H1 (cell line): ENCODE data around the gene SCG5. TPM values are rescaled to one million over a fixed set of nuclear protein-coding genes. Genes with fewer than 3 reads are reported as not detected.

Source experiments
- CTCF ChIA-PET: fragments of 300-600 bp; sonication (Branson Sonifier 250); formaldehyde crosslinking; loops from one replicate; lab custom pipeline; 2021; ENCODE audit not compliant: partially characterized antibody; lab: Charles Lee
- POLR2A ChIA-PET: fragments of 300-600 bp; sonication (Branson Sonifier 250); formaldehyde crosslinking; loops from one replicate; lab custom pipeline; 2021; ENCODE audit warnings: inconsistent platforms; ENCODE audit not compliant: partially characterized antibody; lab: Charles Lee
- DNase-seq, 2 experiments: peaks; one replicate each; pipeline versions ENCODE4 v3.0.0 to v3.0.0-alpha.2; 2010 to 2022; ENCODE audit warnings: low spot score in 2 of 2, low read depth in 1 of 2, mixed read lengths in 1 of 2
- FAIRE-seq: peaks from 2 replicates; lab custom pipeline; 2011; peaks lifted over from hg19 to GRCh38; lab: Jason Lieb, UNC
- H2AFZ ChIP-seq: 2 replicates; pipeline ENCODE4 v1.8.1; 2012; ENCODE audit warnings: low read length, inconsistent platforms
- H2AK5ac ChIP-seq: 2 replicates; pipeline ENCODE4 v1.6.1; 2013; ENCODE audit warnings: low read depth, low read length
- H2BK120ac ChIP-seq: replicated peaks from 2 replicates; pipeline ENCODE3; 2013; ENCODE audit warnings: low read depth, low read length, inconsistent platforms
- H2BK12ac ChIP-seq: 2 replicates; pipeline ENCODE4 v1.6.1; 2013; ENCODE audit warnings: low read depth, low read length
- H2BK15ac ChIP-seq: 2 replicates; pipeline ENCODE4 v1.6.1; 2013; ENCODE audit warnings: low read length
- H2BK20ac ChIP-seq: 2 replicates; pipeline ENCODE4 v1.6.1; 2013; ENCODE audit warnings: low read length
- H2BK5ac ChIP-seq: 2 replicates; pipeline ENCODE4 v1.6.1; 2013; ENCODE audit warnings: low read depth, low read length
- H3K14ac ChIP-seq: 2 replicates; pipeline ENCODE4 v1.6.1; 2013; ENCODE audit warnings: inconsistent platforms; ENCODE audit not compliant: insufficient read length
- H3K18ac ChIP-seq: 2 replicates; pipeline ENCODE4 v1.6.1; 2013; ENCODE audit warnings: low read length; ENCODE audit errors: extremely low read depth
- H3K23ac ChIP-seq: 2 replicates; pipeline ENCODE4 v1.6.1; 2013; ENCODE audit warnings: inconsistent platforms; ENCODE audit not compliant: insufficient read length
- H3K23me2 ChIP-seq: 2 replicates; pipeline ENCODE4 v1.6.1; 2013; ENCODE audit warnings: low read depth, low read length
- H3K27ac ChIP-seq: 2 replicates; pipeline ENCODE4 v1.6.1; 2011; ENCODE audit warnings: low read depth, low read length, inconsistent platforms
- H3K27me3 ChIP-seq, 4 experiments: replicated peaks in 1 of 4; 1 replicate in 1 of 4; 2 replicates in 3 of 4; pipeline versions ENCODE4 v1.6.1 to v1.8.1; 2011 to 2013; ENCODE audit warnings: low read length in 3 of 4, mild to moderate bottlenecking in 3 of 4, inconsistent platforms in 2 of 4, mixed read lengths in 2 of 4, moderate library complexity in 1 of 4; ENCODE audit not compliant: control insufficient read depth in 3 of 4, insufficient read depth in 3 of 4; ENCODE audit errors: extremely low read depth in 1 of 4
- H3K36me3 ChIP-seq, 4 experiments: 2 replicates each; pipeline versions ENCODE4 v1.6.1 to v1.8.1; 2011 to 2013; ENCODE audit warnings: mild to moderate bottlenecking in 4 of 4, low read length in 3 of 4, moderate library complexity in 2 of 4, control low read depth in 1 of 4, inconsistent platforms in 1 of 4; ENCODE audit not compliant: insufficient read depth in 4 of 4, control insufficient read depth in 2 of 4
- H3K4ac ChIP-seq: replicated peaks from 2 replicates; pipeline ENCODE3; 2013; ENCODE audit warnings: low read length, low read depth, mixed read lengths, inconsistent platforms; ENCODE audit not compliant: insufficient read length
- H3K4me1 ChIP-seq, 4 experiments: replicated peaks in 1 of 4; 1 replicate in 1 of 4; 2 replicates in 3 of 4; pipeline versions ENCODE4 v1.6.1 to v1.8.1; 2011 to 2013; ENCODE audit warnings: low read length in 3 of 4, inconsistent platforms in 2 of 4, mixed read lengths in 1 of 4; ENCODE audit not compliant: insufficient read depth in 4 of 4, control insufficient read depth in 3 of 4
- H3K4me2 ChIP-seq, 2 experiments: 2 replicates each; pipeline versions ENCODE4 v1.6.1 to v1.8.1; 2011 to 2013; ENCODE audit warnings: low read depth in 2 of 2, low read length in 2 of 2, control low read depth in 1 of 2, inconsistent platforms in 1 of 2, mild to moderate bottlenecking in 1 of 2; ENCODE audit not compliant: insufficient read depth in 1 of 2
- H3K4me3 ChIP-seq, 4 experiments: fragments of 200-600, 300-600 bp in 1 of 4; sonication (generic), shearing (Covaris generic), sonication (Bioruptor Twin) in 1 of 4; 2 replicates each; pipeline versions ENCODE4 v1.5.1 to v1.8.1; 2011 to 2016; ENCODE audit warnings: low read length in 4 of 4, low read depth in 3 of 4, control low read depth in 2 of 4, inconsistent platforms in 2 of 4, mild to moderate bottlenecking in 2 of 4, mixed read lengths in 1 of 4, moderate library complexity in 1 of 4; ENCODE audit not compliant: insufficient read depth in 2 of 4; ENCODE audit errors: extremely low read depth in 1 of 4
- H3K56ac ChIP-seq: replicated peaks from 2 replicates; pipeline ENCODE3; 2013; ENCODE audit warnings: low read depth, mild to moderate bottlenecking, mixed read lengths, low read length, inconsistent platforms; ENCODE audit not compliant: insufficient read length
- H3K79me1 ChIP-seq: 2 replicates; pipeline ENCODE4 v1.6.1; 2013; ENCODE audit warnings: low read depth, low read length, control low read depth
- H3K79me2 ChIP-seq, 2 experiments: 2 replicates each; pipeline versions ENCODE4 v1.6.1 to v1.8.1; 2012 to 2013; ENCODE audit warnings: low read length in 2 of 2, mild to moderate bottlenecking in 2 of 2, inconsistent platforms in 1 of 2; ENCODE audit not compliant: insufficient read depth in 2 of 2, control insufficient read depth in 1 of 2
- H3K9ac ChIP-seq, 4 experiments: replicated peaks in 1 of 4; 1 replicate in 1 of 4; 2 replicates in 3 of 4; pipeline versions ENCODE4 v1.6.1 to v1.8.1; 2011 to 2013; ENCODE audit warnings: low read depth in 3 of 4, low read length in 3 of 4, control low read depth in 2 of 4, mild to moderate bottlenecking in 2 of 4, moderate library complexity in 2 of 4, inconsistent platforms in 1 of 4; ENCODE audit errors: extremely low read depth in 1 of 4
- H3K9me3 ChIP-seq, 2 experiments: 2 replicates each; pipeline versions ENCODE4 v1.6.1 to v1.8.1; 2012 to 2013; ENCODE audit warnings: mild to moderate bottlenecking in 2 of 2, moderate library complexity in 2 of 2, control low read depth in 1 of 2, inconsistent platforms in 1 of 2, low read depth in 1 of 2, low read length in 1 of 2, mixed read lengths in 1 of 2; ENCODE audit not compliant: insufficient read depth in 2 of 2
- H4K20me1 ChIP-seq, 2 experiments: replicated peaks in 1 of 2; 2 replicates each; pipeline versions ENCODE3 to v1.8.1; 2011 to 2013; ENCODE audit warnings: inconsistent platforms in 2 of 2, low read length in 2 of 2, mild to moderate bottlenecking in 1 of 2; ENCODE audit not compliant: insufficient read depth in 2 of 2, control insufficient read depth in 1 of 2
- H4K5ac ChIP-seq: 2 replicates; pipeline ENCODE4 v1.6.1; 2013; ENCODE audit warnings: low read length, low read depth, mixed read lengths, inconsistent platforms; ENCODE audit not compliant: insufficient read length
- H4K8ac ChIP-seq: 2 replicates; pipeline ENCODE4 v1.8.0; 2013; ENCODE audit warnings: mild to moderate bottlenecking, moderate library complexity, low read length, inconsistent platforms; ENCODE audit not compliant: insufficient read depth; ENCODE audit errors: extremely low read depth
- H4K91ac ChIP-seq: replicated peaks from 2 replicates; pipeline ENCODE3; 2013; ENCODE audit warnings: low read length, mixed read lengths, inconsistent platforms; ENCODE audit not compliant: insufficient read length
- ASH2L ChIP-seq: fragments of 200-600, 300-600 bp; sonication (generic); IDR thresholded peaks from one replicate; pipeline ENCODE4 v1.7.1; 2017; ENCODE audit warnings: low read length
- ATF2 ChIP-seq: IDR thresholded peaks from 2 replicates; pipeline ENCODE4 v1.6.1; 2012; ENCODE audit warnings: low read length, inconsistent platforms
- ATF3 ChIP-seq: IDR thresholded peaks from 2 replicates; pipeline ENCODE4 v1.6.1; 2011; ENCODE audit warnings: low read depth, mild to moderate bottlenecking, low read length; ENCODE audit not compliant: insufficient read depth
- CBX5 ChIP-seq: fragments of 300-800, 300-1000 bp; sonication (generic); IDR thresholded peaks from 2 replicates; pipeline ENCODE4 v1.7.1; 2016; ENCODE audit warnings: antibody characterized with exemption, low read length, low read depth
- CHD1 ChIP-seq: IDR thresholded peaks from 2 replicates; pipeline ENCODE4 v1.6.1; 2012; ENCODE audit warnings: low read depth, low read length, improper control_type of control experiment
- CREB1 ChIP-seq: IDR thresholded peaks from 2 replicates; pipeline ENCODE4 v1.6.1; 2012; ENCODE audit warnings: inconsistent platforms
- NANOG ChIP-seq: IDR thresholded peaks from 2 replicates; pipeline ENCODE4 v1.6.1; 2011; ENCODE audit warnings: low read length, low read depth, mild to moderate bottlenecking, inconsistent platforms; ENCODE audit not compliant: insufficient read depth, poor library complexity, severe bottlenecking
- SAP30 ChIP-seq: fragments of 300-600 bp; sonication (generic); IDR thresholded peaks from 2 replicates; pipeline ENCODE4 v1.7.1; 2012; ENCODE audit warnings: low read length, moderate library complexity, mild to moderate bottlenecking, inconsistent platforms; ENCODE audit not compliant: insufficient read depth, insufficient replicate concordance
- SIRT6 ChIP-seq: IDR thresholded peaks from one replicate; pipeline ENCODE4 v1.7.1; 2012; ENCODE audit warnings: low read length, inconsistent platforms
- TBP ChIP-seq: IDR thresholded peaks from 2 replicates; pipeline ENCODE4 v1.6.1; 2011; ENCODE audit warnings: low read depth, low read length, improper control_type of control experiment
- WGBS, 2 experiments: shearing (Covaris generic) in 1 of 2; methylation state at CpG; one replicate each; pipeline versions ENCODE4 v1.1.6 to v1.1.7; 2013 to 2015; ENCODE audit warnings: low lambda C conversion rate in 2 of 2, mixed read lengths in 2 of 2, inconsistent platforms in 1 of 2, low coverage in 1 of 2, missing lambda C conversion rate in 1 of 2; ENCODE audit not compliant: insufficient replicate concordance in 2 of 2, insufficient coverage in 1 of 2, insufficient read length in 1 of 2; ENCODE audit errors: extremely low coverage in 1 of 2, missing lambda C conversion rate in 1 of 2; 5-methylcytosine and 5-hydroxymethylcytosine counted together
- polyA plus RNA-seq, 7 experiments: library from polyadenylated mRNA; depleted of rRNA in 3 of 7; stranded (reverse) in 5 of 7; unstranded in 2 of 7; fragments of >200 nt in 5 of 7; fragments of 200-250 nt in 2 of 7; gene quantifications; 1 replicate in 5 of 7; 2 replicates in 1 of 7; 4 replicates in 1 of 7; pipeline versions ENCODE4 v1.2.1 to v1.2.3, GENCODE V29; 2011 to 2013; ENCODE audit warnings: missing spikeins in 2 of 7, mixed read lengths in 2 of 7
- total RNA-seq: library from RNA; stranded (reverse); fragmentation: NEBNext Ultra II Directional; extraction: Animal tissue kit (Norgen Biotek cat#: 25700); gene quantifications from 2 replicates; pipeline ENCODE4 v1.2.1, GENCODE V29; 2021
- TF ChIP-seq, protein P1 (sequence below): IDR thresholded peaks from 2 replicates; pipeline ENCODE4 v1.6.1; 2012; ENCODE audit warnings: inconsistent platforms

Gene SCG5
- total and polyA plus RNA-seq, 2 of the 8 experiments (the other 6 are each of a cell fraction or from before 2014, with no cell fraction given) = 18.7 to 19.9 TPM

DNA sequence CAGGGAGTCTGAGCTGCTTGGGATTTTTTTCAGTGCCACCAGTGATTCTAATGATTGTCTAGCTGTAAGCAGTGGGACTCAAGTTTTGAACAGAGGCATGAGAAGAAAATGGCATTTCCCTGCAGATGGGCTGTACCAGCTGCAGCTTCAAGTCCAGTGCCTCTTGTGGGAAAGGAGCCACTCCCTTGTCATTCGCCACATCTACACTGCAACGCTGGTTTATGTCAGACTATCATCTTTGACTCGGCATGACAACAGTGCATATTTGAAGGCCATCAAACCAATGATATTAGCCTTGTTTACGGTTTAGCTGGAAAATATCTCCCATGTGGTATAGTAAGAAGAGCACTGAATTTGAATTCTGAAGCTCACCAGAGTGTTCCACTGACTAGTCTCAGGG lies 22.2 kb downstream of the SCG5 start:
- H2BK12ac ChIP-seq = no peak overlapping the region
- no peak overlapping the region for H4K91ac ChIP-seq
- H3K4ac ChIP-seq = no peak overlapping the region
- no peak overlapping the region for H3K18ac ChIP-seq
- H3K79me2 ChIP-seq = no peaks in the 10 kb centered on the region
- H2BK20ac ChIP-seq = no peak overlapping the region
- no peak overlapping the region for H3K14ac ChIP-seq
- ChIA-PET POLR2A (interaction anchor here (1.6 kb wide), 1 partner anchor 10 kb away, joined by 4 read pairs; no protein-coding TSS in a partner anchor), CTCF (interaction anchor here (0.6 to 7.9 kb wide), 22 partner anchors 9 to 469 kb away, joined by 3 to 100 read pairs (median 4); no protein-coding TSS in a partner anchor)
- no peak overlapping the region for H2BK120ac ChIP-seq
- H3K56ac ChIP-seq = no peak overlapping the region
- H3K36me3 ChIP-seq = no peaks in the 10 kb centered on the region
- no peak for FAIRE-seq
- H3K9me3 ChIP-seq = no peaks in the 10 kb centered on the region
- no peak overlapping the region for H3K9ac ChIP-seq
- H3K4me2 ChIP-seq = no peak overlapping the region
- H2AFZ ChIP-seq = no peak overlapping the region
- no peaks in the 10 kb centered on the region for H3K79me1 ChIP-seq
- H3K23me2 ChIP-seq = no peaks in the 10 kb centered on the region
- peaks cover 0 to 5% (median 2%) of the 10 kb centered on the region in 4 experiments; a peak in 5 of 7 replicates for H3K4me1 ChIP-seq
- H3K4me3 ChIP-seq = no peak overlapping the region
- H4K8ac ChIP-seq = peak overlapping the region; percentile 12; the same call in 1 of the 2 replicates
- no peak overlapping the region for H4K5ac ChIP-seq
- H2AK5ac ChIP-seq = no peak overlapping the region
- H3K27me3 ChIP-seq = no peaks in the 10 kb centered on the region
- no peak overlapping the region for H3K23ac ChIP-seq
- no peak overlapping the region for H2BK15ac ChIP-seq
- DNase-seq = no peak
- WGBS, 2 experiments = 100% methylated on average over 4 of the region's 4 CpGs; no CpG with 5 or more reads in 1 of the 2 experiments
- H2BK5ac ChIP-seq = no peak overlapping the region
- H3K27ac ChIP-seq = no peak overlapping the region
- peaks cover 0 to 4% of the 10 kb centered on the region in 2 experiments for H4K20me1 ChIP-seq
- TF ChIP-seq ATF3 (no peak), ATF2 (no peak), CHD1 (no peak), CBX5 (no peak), CREB1 (no peak), ASH2L (no peak), TBP (no peak), SAP30 (no peak), SIRT6 (no peak), NANOG (no peak)
- TF ChIP-seq, protein P1, sequence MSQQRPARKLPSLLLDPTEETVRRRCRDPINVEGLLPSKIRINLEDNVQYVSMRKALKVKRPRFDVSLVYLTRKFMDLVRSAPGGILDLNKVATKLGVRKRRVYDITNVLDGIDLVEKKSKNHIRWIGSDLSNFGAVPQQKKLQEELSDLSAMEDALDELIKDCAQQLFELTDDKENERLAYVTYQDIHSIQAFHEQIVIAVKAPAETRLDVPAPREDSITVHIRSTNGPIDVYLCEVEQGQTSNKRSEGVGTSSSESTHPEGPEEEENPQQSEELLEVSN = no peak
